ENCODE results near the gene SOX18.

- TF ChIP-seq CTCF (IDR thresholded peaks at IDR 0.05) = no peak
- no peak for TF ChIP-seq ZFX (IDR thresholded peaks at IDR 0.05; ENCODE audit: borderline replicate concordance)
Measured at GRCh38 chr20:64029293-64030117, 19.9 kb downstream of the SOX18 start.

Measured in 22Rv1 (cell line).